Liver (tissue), 9 donors: Measurements from ENCODE around the gene MAP3K13. TPM values are rescaled to one million over a fixed set of nuclear protein-coding genes. Genes with fewer than 3 reads are reported as not detected.

Source experiments
- DNase-seq: peaks from one replicate; pipeline ENCODE4 v3.0.0-alpha.2; 2017; ENCODE audit warnings: low spot score
- H3K27ac ChIP-seq, 2 donors: one replicate each; pipeline ENCODE4 v1.7.0; 2013; ENCODE audit warnings: inconsistent platforms in 2 of 2, low read length in 2 of 2, control low read depth in 1 of 2, low read depth in 1 of 2, mild to moderate bottlenecking in 1 of 2
- H3K27me3 ChIP-seq, 4 donors: one replicate each; pipeline versions ENCODE4 v1.6.1 to v1.7.0; 2013; ENCODE audit warnings: low read length in 3 of 4, inconsistent platforms in 1 of 4, mild to moderate bottlenecking in 1 of 4, moderate library complexity in 1 of 4; ENCODE audit not compliant: control insufficient read depth in 4 of 4, insufficient read depth in 4 of 4
- H3K36me3 ChIP-seq, 4 donors: one replicate each; pipeline versions ENCODE4 v1.6.1 to v1.7.0; 2013; ENCODE audit warnings: low read length in 3 of 4, mild to moderate bottlenecking in 3 of 4, low read depth in 1 of 4, moderate library complexity in 1 of 4; ENCODE audit not compliant: control insufficient read depth in 4 of 4, insufficient read depth in 3 of 4
- H3K4me1 ChIP-seq, 4 donors: one replicate each; pipeline versions ENCODE4 v1.6.1 to v1.7.0; 2013; ENCODE audit warnings: low read length in 3 of 4, mild to moderate bottlenecking in 3 of 4, moderate library complexity in 1 of 4; ENCODE audit not compliant: control insufficient read depth in 4 of 4, insufficient read depth in 4 of 4
- H3K4me3 ChIP-seq, 3 donors: one replicate each; pipeline versions ENCODE4 v1.6.1 to v1.7.0; 2013; ENCODE audit warnings: low read length in 3 of 3, control low read depth in 1 of 3, low read depth in 1 of 3, mild to moderate bottlenecking in 1 of 3
- H3K9ac ChIP-seq, 2 donors: one replicate each; pipeline ENCODE4 v1.7.0; 2013; ENCODE audit warnings: low read length in 2 of 2, mild to moderate bottlenecking in 2 of 2, moderate library complexity in 2 of 2, control low read depth in 1 of 2, low read depth in 1 of 2
- H3K9me3 ChIP-seq, 4 donors: one replicate each; pipeline versions ENCODE4 v1.6.1 to v1.7.0; 2013; ENCODE audit warnings: low read length in 3 of 4; ENCODE audit not compliant: control insufficient read depth in 4 of 4
- EGR1 ChIP-seq, 2 donors: IDR thresholded peaks; 2 replicates each; pipeline ENCODE4 v1.6.1; 2016 to 2018; ENCODE audit warnings: antibody characterized with exemption in 2 of 2, low read depth in 2 of 2
- FOXA2 ChIP-seq: IDR thresholded peaks from 2 replicates; pipeline ENCODE4 v1.6.1; 2016; ENCODE audit warnings: antibody characterized with exemption
- GABPA ChIP-seq, 2 donors: IDR thresholded peaks in 1 of 2; conservative IDR thresholded peaks in 1 of 2; 2 replicates each; pipeline ENCODE4 v1.6.1; 2016; ENCODE audit warnings: antibody characterized with exemption in 2 of 2, mild to moderate bottlenecking in 1 of 2, moderate library complexity in 1 of 2
- HNF4A ChIP-seq, 2 donors: conservative IDR thresholded peaks; 2 replicates each; pipeline ENCODE4 v1.6.1; 2016; ENCODE audit warnings: antibody characterized with exemption in 2 of 2, mild to moderate bottlenecking in 2 of 2
- HNF4G ChIP-seq: IDR thresholded peaks from 2 replicates; pipeline ENCODE4 v1.6.1; 2016; ENCODE audit warnings: antibody characterized with exemption
- JUND ChIP-seq, 2 donors: IDR thresholded peaks; 2 replicates each; pipeline ENCODE4 v1.6.1; 2016; ENCODE audit warnings: antibody characterized with exemption in 2 of 2
- MAX ChIP-seq: IDR thresholded peaks from 2 replicates; pipeline ENCODE4 v1.6.1; 2016; ENCODE audit warnings: antibody characterized with exemption
- NR2F2 ChIP-seq: IDR thresholded peaks from 2 replicates; pipeline ENCODE4 v1.6.1; 2016; ENCODE audit warnings: antibody characterized with exemption
- RAD21 ChIP-seq, 2 donors: IDR thresholded peaks; 2 replicates each; pipeline ENCODE4 v1.6.1; 2016; ENCODE audit warnings: antibody characterized with exemption in 2 of 2, mild to moderate bottlenecking in 2 of 2
- RXRA ChIP-seq, 2 donors: IDR thresholded peaks; 2 replicates each; pipeline ENCODE4 v1.6.1; 2017 to 2018; ENCODE audit warnings: antibody characterized with exemption in 2 of 2, mild to moderate bottlenecking in 1 of 2
- SP1 ChIP-seq: IDR thresholded peaks from 2 replicates; pipeline ENCODE4 v1.6.1; 2018; ENCODE audit warnings: antibody characterized with exemption, mild to moderate bottlenecking
- TAF1 ChIP-seq: conservative IDR thresholded peaks from 2 replicates; pipeline ENCODE4 v1.6.1; 2016; ENCODE audit warnings: antibody characterized with exemption, mild to moderate bottlenecking
- YY1 ChIP-seq: IDR thresholded peaks from 2 replicates; pipeline ENCODE4 v1.6.1; 2016; ENCODE audit warnings: antibody characterized with exemption, mild to moderate bottlenecking
- WGBS: extraction: QIAGEN DNeasy Blood & Tissue Kit; methylation state at CpG from one replicate; pipeline ENCODE4 v1.1.7; 2013; 5-methylcytosine and 5-hydroxymethylcytosine counted together
- polyA plus RNA-seq, 2 donors: library from polyadenylated mRNA; stranded (reverse) in 1 of 2; unstranded in 1 of 2; fragments of 200-250 nt in 1 of 2; fragments of >200 nt in 1 of 2; fragmentation: Nextera tagmentation in 1 of 2; extraction: Ambion mirVana in 1 of 2; gene quantifications; one replicate each; pipeline versions ENCODE4 v1.2.1 to v1.2.3, GENCODE V29; 2013 to 2015
- total RNA-seq, 2 donors: library from RNA; depleted of rRNA; stranded (reverse); fragments of >200 nt; gene quantifications; one replicate each; pipeline ENCODE4 v1.2.3, GENCODE V29; 2014
- TF ChIP-seq, protein P1 (sequence below): IDR thresholded peaks from 2 replicates; pipeline ENCODE4 v1.6.1; 2016; ENCODE audit warnings: antibody characterized with exemption
- TF ChIP-seq, protein P2 (sequence below): IDR thresholded peaks from 2 replicates; pipeline ENCODE4 v1.6.1; 2016; ENCODE audit warnings: antibody characterized with exemption, mild to moderate bottlenecking
- TF ChIP-seq, protein P3 (sequence below): IDR thresholded peaks from 2 replicates; pipeline ENCODE4 v1.6.1; 2016; ENCODE audit warnings: antibody characterized with exemption
- TF ChIP-seq, protein P4 (sequence below): fragments of 150-350 bp; IDR thresholded peaks from 2 replicates; pipeline ENCODE4 v1.5.1; 2017; ENCODE audit warnings: improper control_type of control experiment, low read depth, low read length; ENCODE audit not compliant: missing input control
- donor health status: healthy.
- donor health status: healthy.
- donor health status: healthy.
- donor health status: healthy.
- donor health status: healthy.

The MAP3K13 gene
- total and polyA plus RNA-seq, 4 donors = 11.3 to 38.1 (median 26.5) TPM

DNA sequence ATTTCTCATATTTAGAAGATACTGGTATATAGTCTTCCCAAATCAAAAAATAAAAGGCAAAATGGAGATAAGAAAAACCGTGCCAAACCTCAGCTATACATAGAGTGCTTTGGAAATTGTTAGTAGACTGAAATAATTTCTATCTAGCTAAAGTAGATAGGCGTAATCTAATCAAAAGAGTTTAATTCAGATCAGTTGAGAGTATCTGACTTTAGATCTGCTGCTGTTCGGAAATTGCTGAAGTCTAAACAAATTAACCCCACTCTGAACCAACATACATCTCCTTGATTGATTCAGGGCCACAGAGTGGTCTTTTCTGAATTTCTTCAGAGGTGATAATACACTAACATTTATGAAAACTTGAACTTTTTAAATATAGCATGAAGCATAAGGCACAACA, 40.1 kb downstream of the MAP3K13 start:
- Histone ChIP-seq H3K4me3 (no peak overlapping the region), H3K4me1 (no peaks in the 10 kb centered on the region), H3K36me3 (no peaks in the 10 kb centered on the region), H3K9ac (no peak overlapping the region), H3K9me3 (no peaks in the 10 kb centered on the region), H3K27ac (no peak overlapping the region), H3K27me3 (no peaks in the 10 kb centered on the region)
- no peak for TF ChIP-seq SP1
- WGBS = 85% methylated on average over 3 of the region's 3 CpGs
- no peak for DNase-seq

- no peak overlapping the region for H3K4me3 ChIP-seq
- H3K36me3 ChIP-seq = no peaks in the 10 kb centered on the region
- H3K4me1 ChIP-seq = no peaks in the 10 kb centered on the region
- 89% methylated on average over 4 of the region's 4 CpGs for WGBS
- TF ChIP-seq NR2F2 (no peak), RAD21 (IDR thresholded peaks at IDR 0.05) (no peak), GABPA (IDR thresholded peaks at IDR 0.05 in 1 of 2, conservative IDR thresholded peaks at IDR 0.05 in 1 of 2) (no peak), RXRA (IDR thresholded peaks at IDR 0.05) (no peak), JUND (IDR thresholded peaks at IDR 0.05) (no peak), FOXA2 (no peak), EGR1 (IDR thresholded peaks at IDR 0.05; ENCODE audit: low read depth in 2 of 2) (no peak), MAX (no peak), YY1 (no peak), TAF1 (no peak), HNF4G (no peak), HNF4A (conservative IDR thresholded peaks at IDR 0.05) (no peak), SP1 (no peak)
- TF ChIP-seq, protein P1, sequence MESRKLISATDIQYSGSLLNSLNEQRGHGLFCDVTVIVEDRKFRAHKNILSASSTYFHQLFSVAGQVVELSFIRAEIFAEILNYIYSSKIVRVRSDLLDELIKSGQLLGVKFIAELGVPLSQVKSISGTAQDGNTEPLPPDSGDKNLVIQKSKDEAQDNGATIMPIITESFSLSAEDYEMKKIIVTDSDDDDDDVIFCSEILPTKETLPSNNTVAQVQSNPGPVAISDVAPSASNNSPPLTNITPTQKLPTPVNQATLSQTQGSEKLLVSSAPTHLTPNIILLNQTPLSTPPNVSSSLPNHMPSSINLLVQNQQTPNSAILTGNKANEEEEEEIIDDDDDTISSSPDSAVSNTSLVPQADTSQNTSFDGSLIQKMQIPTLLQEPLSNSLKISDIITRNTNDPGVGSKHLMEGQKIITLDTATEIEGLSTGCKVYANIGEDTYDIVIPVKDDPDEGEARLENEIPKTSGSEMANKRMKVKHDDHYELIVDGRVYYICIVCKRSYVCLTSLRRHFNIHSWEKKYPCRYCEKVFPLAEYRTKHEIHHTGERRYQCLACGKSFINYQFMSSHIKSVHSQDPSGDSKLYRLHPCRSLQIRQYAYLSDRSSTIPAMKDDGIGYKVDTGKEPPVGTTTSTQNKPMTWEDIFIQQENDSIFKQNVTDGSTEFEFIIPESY = no peak
- TF ChIP-seq, protein P2, sequence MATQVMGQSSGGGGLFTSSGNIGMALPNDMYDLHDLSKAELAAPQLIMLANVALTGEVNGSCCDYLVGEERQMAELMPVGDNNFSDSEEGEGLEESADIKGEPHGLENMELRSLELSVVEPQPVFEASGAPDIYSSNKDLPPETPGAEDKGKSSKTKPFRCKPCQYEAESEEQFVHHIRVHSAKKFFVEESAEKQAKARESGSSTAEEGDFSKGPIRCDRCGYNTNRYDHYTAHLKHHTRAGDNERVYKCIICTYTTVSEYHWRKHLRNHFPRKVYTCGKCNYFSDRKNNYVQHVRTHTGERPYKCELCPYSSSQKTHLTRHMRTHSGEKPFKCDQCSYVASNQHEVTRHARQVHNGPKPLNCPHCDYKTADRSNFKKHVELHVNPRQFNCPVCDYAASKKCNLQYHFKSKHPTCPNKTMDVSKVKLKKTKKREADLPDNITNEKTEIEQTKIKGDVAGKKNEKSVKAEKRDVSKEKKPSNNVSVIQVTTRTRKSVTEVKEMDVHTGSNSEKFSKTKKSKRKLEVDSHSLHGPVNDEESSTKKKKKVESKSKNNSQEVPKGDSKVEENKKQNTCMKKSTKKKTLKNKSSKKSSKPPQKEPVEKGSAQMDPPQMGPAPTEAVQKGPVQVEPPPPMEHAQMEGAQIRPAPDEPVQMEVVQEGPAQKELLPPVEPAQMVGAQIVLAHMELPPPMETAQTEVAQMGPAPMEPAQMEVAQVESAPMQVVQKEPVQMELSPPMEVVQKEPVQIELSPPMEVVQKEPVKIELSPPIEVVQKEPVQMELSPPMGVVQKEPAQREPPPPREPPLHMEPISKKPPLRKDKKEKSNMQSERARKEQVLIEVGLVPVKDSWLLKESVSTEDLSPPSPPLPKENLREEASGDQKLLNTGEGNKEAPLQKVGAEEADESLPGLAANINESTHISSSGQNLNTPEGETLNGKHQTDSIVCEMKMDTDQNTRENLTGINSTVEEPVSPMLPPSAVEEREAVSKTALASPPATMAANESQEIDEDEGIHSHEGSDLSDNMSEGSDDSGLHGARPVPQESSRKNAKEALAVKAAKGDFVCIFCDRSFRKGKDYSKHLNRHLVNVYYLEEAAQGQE = no peak
- TF ChIP-seq, protein P3, sequence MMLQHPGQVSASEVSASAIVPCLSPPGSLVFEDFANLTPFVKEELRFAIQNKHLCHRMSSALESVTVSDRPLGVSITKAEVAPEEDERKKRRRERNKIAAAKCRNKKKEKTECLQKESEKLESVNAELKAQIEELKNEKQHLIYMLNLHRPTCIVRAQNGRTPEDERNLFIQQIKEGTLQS = no peak
- TF ChIP-seq, protein P4, sequence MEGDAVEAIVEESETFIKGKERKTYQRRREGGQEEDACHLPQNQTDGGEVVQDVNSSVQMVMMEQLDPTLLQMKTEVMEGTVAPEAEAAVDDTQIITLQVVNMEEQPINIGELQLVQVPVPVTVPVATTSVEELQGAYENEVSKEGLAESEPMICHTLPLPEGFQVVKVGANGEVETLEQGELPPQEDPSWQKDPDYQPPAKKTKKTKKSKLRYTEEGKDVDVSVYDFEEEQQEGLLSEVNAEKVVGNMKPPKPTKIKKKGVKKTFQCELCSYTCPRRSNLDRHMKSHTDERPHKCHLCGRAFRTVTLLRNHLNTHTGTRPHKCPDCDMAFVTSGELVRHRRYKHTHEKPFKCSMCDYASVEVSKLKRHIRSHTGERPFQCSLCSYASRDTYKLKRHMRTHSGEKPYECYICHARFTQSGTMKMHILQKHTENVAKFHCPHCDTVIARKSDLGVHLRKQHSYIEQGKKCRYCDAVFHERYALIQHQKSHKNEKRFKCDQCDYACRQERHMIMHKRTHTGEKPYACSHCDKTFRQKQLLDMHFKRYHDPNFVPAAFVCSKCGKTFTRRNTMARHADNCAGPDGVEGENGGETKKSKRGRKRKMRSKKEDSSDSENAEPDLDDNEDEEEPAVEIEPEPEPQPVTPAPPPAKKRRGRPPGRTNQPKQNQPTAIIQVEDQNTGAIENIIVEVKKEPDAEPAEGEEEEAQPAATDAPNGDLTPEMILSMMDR = no peak
- H3K9me3 ChIP-seq = no peaks in the 10 kb centered on the region
- DNase-seq = no peak
- no peak overlapping the region for H3K27ac ChIP-seq
- H3K9ac ChIP-seq = no peak overlapping the region
- no peaks in the 10 kb centered on the region for H3K27me3 ChIP-seq
Measured at GRCh38 chr3:185405243-185405642, 42.3 kb downstream of the MAP3K13 start.
